ENCODE results near the gene PRR33.

PRR33 gene

GRCh38 chr11:1852877-1853276 lies 38.8 kb downstream of the PRR33 start, which contains the start of gene LSP1:
Gene LSP1 (plus strand): TSS chr11:1853084. CDS start chr11:1853145, 61 bp downstream.
- H3K4me3 ChIP-seq (ENCODE audit: low read depth in 1 of 2, low read length in 2 of 2), result peak within 1 kb of the TSS in 1 of 2 experiments; percentile 56; a peak in 2 of 4 replicates
- ATAC-seq (ENCODE audit: insufficient read depth, low read depth) (peak; percentile 86), DNase-seq (peak; percentile 79)
- H2AFZ ChIP-seq (ENCODE audit: low read depth, low read length), result peak within 1 kb of the TSS; percentile 56
- TF ChIP-seq, protein P1, sequence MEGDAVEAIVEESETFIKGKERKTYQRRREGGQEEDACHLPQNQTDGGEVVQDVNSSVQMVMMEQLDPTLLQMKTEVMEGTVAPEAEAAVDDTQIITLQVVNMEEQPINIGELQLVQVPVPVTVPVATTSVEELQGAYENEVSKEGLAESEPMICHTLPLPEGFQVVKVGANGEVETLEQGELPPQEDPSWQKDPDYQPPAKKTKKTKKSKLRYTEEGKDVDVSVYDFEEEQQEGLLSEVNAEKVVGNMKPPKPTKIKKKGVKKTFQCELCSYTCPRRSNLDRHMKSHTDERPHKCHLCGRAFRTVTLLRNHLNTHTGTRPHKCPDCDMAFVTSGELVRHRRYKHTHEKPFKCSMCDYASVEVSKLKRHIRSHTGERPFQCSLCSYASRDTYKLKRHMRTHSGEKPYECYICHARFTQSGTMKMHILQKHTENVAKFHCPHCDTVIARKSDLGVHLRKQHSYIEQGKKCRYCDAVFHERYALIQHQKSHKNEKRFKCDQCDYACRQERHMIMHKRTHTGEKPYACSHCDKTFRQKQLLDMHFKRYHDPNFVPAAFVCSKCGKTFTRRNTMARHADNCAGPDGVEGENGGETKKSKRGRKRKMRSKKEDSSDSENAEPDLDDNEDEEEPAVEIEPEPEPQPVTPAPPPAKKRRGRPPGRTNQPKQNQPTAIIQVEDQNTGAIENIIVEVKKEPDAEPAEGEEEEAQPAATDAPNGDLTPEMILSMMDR (IDR thresholded peaks at IDR 0.05; ENCODE audit: borderline replicate concordance, extremely low read depth, low read length, poor library complexity, severe bottlenecking), result no peak
- TF ChIP-seq EZH2 (IDR thresholded peaks at IDR 0.05; ENCODE audit: borderline replicate concordance, low read depth, low read length, severe bottlenecking), result no peak
- H3K4me1 ChIP-seq (ENCODE audit: insufficient read depth, low read length), result peaks cover 24% of the 10 kb centered on the region
- no peaks in the 10 kb centered on the region for H3K9me3 ChIP-seq (ENCODE audit: insufficient read depth, low read length, severe bottlenecking)
- peak within 1 kb of the TSS; percentile 62 for H3K9ac ChIP-seq (ENCODE audit: low read depth, low read length)
- peaks cover 4% of the 10 kb centered on the region; the same call in 1 of the 2 replicates for H3K79me2 ChIP-seq (ENCODE audit: insufficient read depth, low read length)
- H3K27me3 ChIP-seq (ENCODE audit: insufficient read depth, low read length, poor library complexity), result no peaks in the 10 kb centered on the region
- H3K36me3 ChIP-seq (ENCODE audit: insufficient read depth, low read length), result no peaks in the 10 kb centered on the region; the same call in 1 of the 2 replicates
- peaks cover 3% of the 10 kb centered on the region; the same call in 1 of the 2 replicates for H4K20me1 ChIP-seq (ENCODE audit: insufficient read depth, low read length)
- peak within 1 kb of the TSS; percentile 71 for H3K27ac ChIP-seq (ENCODE audit: low read length)
- peak within 1 kb of the TSS; percentile 61 for H3K4me2 ChIP-seq (ENCODE audit: insufficient read depth, low read length)

DNA sequence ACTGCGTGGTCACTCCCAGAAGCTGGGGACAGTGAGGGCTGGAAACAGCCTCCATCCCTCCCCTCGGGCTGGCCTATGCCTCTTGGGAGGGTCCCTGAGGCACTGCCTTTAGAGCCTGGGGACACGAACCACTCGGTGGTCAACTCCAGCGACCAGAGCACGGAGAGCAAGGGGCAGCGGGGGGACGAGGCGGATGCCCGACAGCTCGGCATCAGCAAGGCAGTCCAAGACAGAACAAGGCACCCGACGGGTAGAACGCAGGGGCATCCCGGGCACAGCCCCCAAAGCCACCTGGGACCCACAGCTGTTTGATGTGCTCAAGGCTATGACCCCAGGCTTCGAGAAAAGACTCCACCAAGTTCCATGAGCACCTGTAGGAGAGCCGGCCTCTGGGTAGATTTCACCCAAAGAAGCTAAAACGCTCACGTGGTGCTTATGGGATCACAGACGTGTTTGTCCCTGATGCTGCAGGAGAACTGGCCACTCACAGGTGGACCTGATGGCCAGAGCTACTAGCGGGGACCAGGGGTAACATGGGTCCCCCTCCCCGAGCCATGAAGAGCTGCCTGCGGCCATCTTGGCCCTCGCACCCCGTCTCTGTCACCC lies 39.3 kb downstream of the PRR33 start:
- peak overlapping the region; percentile 62; the same call in 1 of the 2 replicates for H3K9ac ChIP-seq (ENCODE audit: low read depth, low read length)
- peak overlapping the region; percentile 61 for H3K4me2 ChIP-seq (ENCODE audit: insufficient read depth, low read length)
- peak overlapping the region in 1 of 2 experiments; percentile 56; a peak in 1 of 4 replicates for H3K4me3 ChIP-seq (ENCODE audit: low read depth in 1 of 2, low read length in 2 of 2)
- peak; percentile 19 for DNase-seq
- no peaks in the 10 kb centered on the region; the same call in 1 of the 2 replicates for H3K36me3 ChIP-seq (ENCODE audit: insufficient read depth, low read length)
- ATAC-seq (ENCODE audit: insufficient read depth, low read depth), result peak; percentile 22
- H2AFZ ChIP-seq (ENCODE audit: low read depth, low read length), result peak overlapping the region; percentile 55
- peaks cover 4% of the 10 kb centered on the region; the same call in 1 of the 2 replicates for H3K79me2 ChIP-seq (ENCODE audit: insufficient read depth, low read length)
- no peaks in the 10 kb centered on the region for H3K9me3 ChIP-seq (ENCODE audit: insufficient read depth, low read length, severe bottlenecking)
- peaks cover 24% of the 10 kb centered on the region for H3K4me1 ChIP-seq (ENCODE audit: insufficient read depth, low read length)
- no peak for TF ChIP-seq EZH2 (IDR thresholded peaks at IDR 0.05; ENCODE audit: borderline replicate concordance, low read depth, low read length, severe bottlenecking)
- TF ChIP-seq, protein P1 (IDR thresholded peaks at IDR 0.05; ENCODE audit: borderline replicate concordance, extremely low read depth, low read length, poor library complexity, severe bottlenecking), result no peak
- H3K27ac ChIP-seq (ENCODE audit: low read length), result peak overlapping the region; percentile 70
- no peaks in the 10 kb centered on the region for H3K27me3 ChIP-seq (ENCODE audit: insufficient read depth, low read length, poor library complexity)
- peaks cover 3% of the 10 kb centered on the region; the same call in 1 of the 2 replicates for H4K20me1 ChIP-seq (ENCODE audit: insufficient read depth, low read length)

DNA sequence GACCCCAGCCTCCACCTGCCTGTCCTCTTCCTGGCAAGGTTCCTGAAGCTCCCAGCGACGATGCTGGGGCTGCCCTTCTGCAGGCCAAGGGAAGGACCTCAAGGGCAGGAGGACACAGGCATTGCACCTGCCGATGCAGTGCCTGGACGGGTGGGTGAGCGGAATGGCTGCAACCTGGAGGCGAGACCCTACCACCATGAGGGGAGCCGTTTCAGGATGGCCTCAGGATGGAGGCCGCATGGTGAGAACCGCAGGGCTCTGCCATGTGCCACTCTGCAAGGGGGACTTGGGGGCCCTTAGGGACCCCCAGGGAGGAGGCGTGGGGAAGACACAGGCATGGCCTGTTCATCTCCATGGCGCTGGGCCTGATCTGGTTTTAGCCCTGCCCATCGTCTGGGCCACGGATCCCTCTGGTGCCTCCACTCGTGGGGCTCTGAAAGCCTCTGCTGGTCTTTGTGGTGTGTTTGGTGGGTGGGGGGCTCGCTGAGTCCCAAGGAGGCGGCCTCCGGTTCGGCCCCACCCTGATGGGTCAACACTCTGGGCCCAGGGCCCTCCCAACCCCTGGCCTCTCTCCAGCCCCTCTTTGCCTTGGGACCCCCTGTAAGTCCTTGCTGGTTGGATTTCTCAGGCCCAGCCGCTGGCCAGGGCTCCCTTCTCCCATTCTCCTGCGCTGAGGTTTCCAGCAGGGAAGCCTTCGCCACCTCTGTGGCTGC lies 40.1 kb downstream of the PRR33 start:
- Histone ChIP-seq H3K27me3 (ENCODE audit: insufficient read depth, low read length, poor library complexity) (no peaks in the 10 kb centered on the region), H3K27ac (ENCODE audit: low read length) (peak overlapping the region; percentile 70; the same call in 1 of the 2 replicates)

More for the DNA sequence above, 40.1 kb downstream of the PRR33 start:
- peak overlapping the region; percentile 62; the same call in 1 of the 2 replicates for H3K9ac ChIP-seq (ENCODE audit: low read depth, low read length)
- no peaks in the 10 kb centered on the region for H3K9me3 ChIP-seq (ENCODE audit: insufficient read depth, low read length, severe bottlenecking)
- peaks cover 3% of the 10 kb centered on the region; the same call in 1 of the 2 replicates for H4K20me1 ChIP-seq (ENCODE audit: insufficient read depth, low read length)
- DNase-seq (no peak), ATAC-seq (ENCODE audit: insufficient read depth, low read depth) (no peak)
- H3K4me3 ChIP-seq (ENCODE audit: low read depth in 1 of 2, low read length in 2 of 2), result no peak overlapping the region
- peaks cover 4% of the 10 kb centered on the region; the same call in 1 of the 2 replicates for H3K79me2 ChIP-seq (ENCODE audit: insufficient read depth, low read length)
- no peaks in the 10 kb centered on the region; the same call in 1 of the 2 replicates for H3K36me3 ChIP-seq (ENCODE audit: insufficient read depth, low read length)
- no peak overlapping the region for H2AFZ ChIP-seq (ENCODE audit: low read depth, low read length)
- H3K4me1 ChIP-seq (ENCODE audit: insufficient read depth, low read length), result peaks cover 24% of the 10 kb centered on the region
- TF ChIP-seq, protein P1 (IDR thresholded peaks at IDR 0.05; ENCODE audit: borderline replicate concordance, extremely low read depth, low read length, poor library complexity, severe bottlenecking), result no peak
- no peak for TF ChIP-seq EZH2 (IDR thresholded peaks at IDR 0.05; ENCODE audit: borderline replicate concordance, low read depth, low read length, severe bottlenecking)
- H3K4me2 ChIP-seq (ENCODE audit: insufficient read depth, low read length), result no peak overlapping the region

Data from DND-41 (cell line).